Activated CD8-positive, alpha-beta T cell treated with anti-CD3 and anti-CD28 coated beads for 36 hours (primary cell): Measurements from ENCODE around the gene ADIRF. TPM values are rescaled to one million over a fixed set of nuclear protein-coding genes. Genes with fewer than 3 reads are reported as not detected.

ENCODE experiments used
- ATAC-seq: fragments of 200-7000 bp; cut with Tn5 transposase; one replicate; pipeline ENCODE4 v1.10.0; 2021; ENCODE audit warnings: mild to moderate bottlenecking, moderate library complexity
- CTCF ChIA-PET: fragments of 350-600 bp; sonication (Branson Sonifier 250); formaldehyde crosslinking; loops from one replicate; lab custom pipeline; 2021; ENCODE audit warnings: antibody characterized with exemption; lab: Charles Lee
- POLR2A ChIA-PET: fragments of 350-600 bp; sonication (Branson Sonifier 250); formaldehyde crosslinking; loops from one replicate; lab custom pipeline; 2021; ENCODE audit warnings: antibody characterized with exemption; lab: Charles Lee
- DNase-seq: peaks from one replicate; pipeline ENCODE4 v3.0.0-alpha.2; 2020
- H3K27ac Mint-ChIP-seq: one replicate; pipeline ENCODE4 v1.8.0; 2021; ENCODE audit warnings: mild to moderate bottlenecking, mixed read lengths
- H3K27me3 Mint-ChIP-seq: one replicate; pipeline ENCODE4 v1.8.0; 2021; ENCODE audit warnings: mixed read lengths
- H3K36me3 Mint-ChIP-seq: one replicate; pipeline ENCODE4 v1.8.0; 2021; ENCODE audit warnings: low read depth, mixed read lengths
- H3K4me1 Mint-ChIP-seq: one replicate; pipeline ENCODE4 v1.8.0; 2021; ENCODE audit warnings: low read depth, mixed read lengths
- H3K4me3 Mint-ChIP-seq: one replicate; pipeline ENCODE4 v1.8.0; 2021; ENCODE audit warnings: mild to moderate bottlenecking, moderate library complexity, mixed read lengths
- H3K9me3 Mint-ChIP-seq: one replicate; pipeline ENCODE4 v1.8.0; 2021; ENCODE audit warnings: mixed read lengths
- CTCF ChIP-seq: fragments of 200-600 bp; IDR thresholded peaks from one replicate; pipeline ENCODE4 v1.8.0; 2022; ENCODE audit warnings: antibody characterized with exemption, mild to moderate bottlenecking
- intact Hi-C: fragments of 100-400 bp; cut with micrococcal nuclease; formaldehyde crosslinking; loops from one replicate; pipeline ENCODE4 v1.10.0; 2022
- total RNA-seq, 2 experiments: library from RNA; stranded (reverse); gene quantifications; one replicate each; pipeline ENCODE4 v1.2.3, GENCODE V29; 2021

The ADIRF gene
- total RNA-seq, 2 experiments from 2014 or later = not detected

- DNase-seq = no peak
- Mint-ChIP-seq H3K27ac (no peak overlapping the region), H3K4me3 (no peak overlapping the region), H3K4me1 (no peaks in the 10 kb centered on the region), H3K27me3 (no peaks in the 10 kb centered on the region), H3K9me3 (no peaks in the 10 kb centered on the region), H3K36me3 (no peaks in the 10 kb centered on the region)
- intact Hi-C loops = no loop called here
- POLR2A ChIA-PET = no interaction called here
- TF ChIP-seq CTCF = no peak
- CTCF ChIA-PET = no interaction called here
- no peak for ATAC-seq
Measured at GRCh38 chr10:86943316-86944030, 24.8 kb upstream of the ADIRF start.

GRCh38 chr10:86944031-86944419 is 24.3 kb upstream of the ADIRF start:
- H3K27ac Mint-ChIP-seq = no peak overlapping the region
- H3K36me3 Mint-ChIP-seq = no peaks in the 10 kb centered on the region
- ATAC-seq (no peak), DNase-seq (no peak)
- intact Hi-C loops = no loop called here
- POLR2A ChIA-PET = no interaction called here
- no peak for TF ChIP-seq CTCF
- H3K27me3 Mint-ChIP-seq = no peaks in the 10 kb centered on the region
- H3K9me3 Mint-ChIP-seq = no peaks in the 10 kb centered on the region
- CTCF ChIA-PET = no interaction called here
- no peaks in the 10 kb centered on the region for H3K4me1 Mint-ChIP-seq
- no peak overlapping the region for H3K4me3 Mint-ChIP-seq

GRCh38 chr10:86944471-86944870 is 23.8 kb upstream of the ADIRF start:
- Mint-ChIP-seq H3K36me3 (no peaks in the 10 kb centered on the region), H3K4me3 (no peak overlapping the region), H3K27ac (no peak overlapping the region), H3K27me3 (no peaks in the 10 kb centered on the region), H3K4me1 (no peaks in the 10 kb centered on the region), H3K9me3 (no peaks in the 10 kb centered on the region)
- ATAC-seq = peak; percentile 28
- intact Hi-C loops = no loop called here
- no peak for TF ChIP-seq CTCF
- ChIA-PET POLR2A (no interaction called here), CTCF (no interaction called here)
- DNase-seq = no peak

GRCh38 chr10:86944907-86945306 is 23.4 kb upstream of the ADIRF start:
- DNase-seq = no peak
- ATAC-seq = no peak
- Mint-ChIP-seq H3K9me3 (no peaks in the 10 kb centered on the region), H3K4me3 (no peak overlapping the region), H3K4me1 (no peaks in the 10 kb centered on the region), H3K27me3 (no peaks in the 10 kb centered on the region), H3K36me3 (no peaks in the 10 kb centered on the region), H3K27ac (no peak overlapping the region)
- ChIA-PET CTCF (no interaction called here), POLR2A (no interaction called here)
- intact Hi-C loops = no loop called here
- no peak for TF ChIP-seq CTCF

GRCh38 chr10:86945361-86946212 is 22.7 kb upstream of the ADIRF start:
- Mint-ChIP-seq H3K9me3 (no peaks in the 10 kb centered on the region), H3K4me3 (no peak overlapping the region), H3K36me3 (no peaks in the 10 kb centered on the region), H3K27me3 (no peaks in the 10 kb centered on the region), H3K27ac (no peak overlapping the region), H3K4me1 (peaks cover 4% of the 10 kb centered on the region)
- ChIA-PET POLR2A (interaction anchor here (1.0 kb wide), 1 partner anchor 10 kb away, joined by 4 read pairs; no protein-coding TSS in a partner anchor), CTCF (interaction anchor here (0.7 to 3.0 kb wide), 3 partner anchors 15 to 22 kb away, joined by 3 to 10 read pairs (median 3); partner anchors contain the start of gene ADIRF)
- intact Hi-C loops = no loop called here
- no peak for DNase-seq
- no peak for ATAC-seq
- TF ChIP-seq CTCF = no peak
